ENCODE results near the gene KATNAL2.
"Not testable (repeated sequence)": the region's sequence is repeated elsewhere in the genome, so short reads cannot be mapped to it uniquely, and the experiment has no call there.

GRCh38 chr18:47025557-47026174, 108.3 kb downstream of the KATNAL2 start:
- TF ChIP-seq POLR2A (IDR thresholded peaks at IDR 0.05); CTCF (IDR thresholded peaks at IDR 0.05); POLR2AphosphoS5 (IDR thresholded peaks at IDR 0.05; ENCODE audit: insufficient read depth in 1 of 2, low read depth in 1 of 2): not testable (repeated sequence)
